NB4 (cell line): ENCODE measurements around the gene MMS22L.

Source experiments
- DNase-seq: peaks from one replicate; pipeline ENCODE4 v3.0.0; 2010; ENCODE audit warnings: low read depth
- H3K4me3 ChIP-seq: one replicate; pipeline ENCODE4 v1.5.1; 2011; ENCODE audit warnings: mild to moderate bottlenecking, low read depth, low read length, moderate library complexity
- CTCF ChIP-seq: IDR thresholded peaks from one replicate; pipeline ENCODE4 v1.5.1; 2012; ENCODE audit warnings: low read depth, low read length
- MAX ChIP-seq: IDR thresholded peaks from 2 replicates; pipeline ENCODE4 v1.6.1; 2011; ENCODE audit warnings: low read depth, low read length
- MYC ChIP-seq: IDR thresholded peaks from 2 replicates; pipeline ENCODE4 v1.6.1; 2011; ENCODE audit warnings: low read depth, low read length
- POLR2A ChIP-seq: IDR thresholded peaks from 2 replicates; pipeline ENCODE4 v1.6.1; 2011; ENCODE audit warnings: mild to moderate bottlenecking; ENCODE audit not compliant: insufficient read length; ENCODE audit errors: extremely low read depth

MMS22L gene

DNA sequence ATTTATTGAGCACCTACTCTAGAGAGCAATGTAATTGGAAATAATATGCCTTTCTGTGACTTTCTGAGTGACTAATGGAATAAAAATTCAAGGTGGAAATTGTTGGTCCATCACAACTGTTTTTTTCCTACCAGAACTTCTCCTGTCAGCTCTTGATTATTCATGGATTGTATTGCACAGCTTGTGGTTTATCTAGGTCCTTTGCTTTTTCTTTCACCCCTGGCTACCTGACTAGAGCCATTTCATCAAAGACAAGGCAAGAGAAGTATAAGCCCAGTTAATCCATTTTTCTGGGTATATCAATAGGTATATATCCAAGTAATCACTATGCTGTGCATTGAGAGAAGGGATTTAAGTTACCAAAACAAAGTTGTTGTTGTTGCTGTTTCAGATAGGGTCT is 168.4 kb downstream of the MMS22L start:
- DNase-seq = no peak
- TF ChIP-seq MYC (no peak), POLR2A (no peak), CTCF (no peak), MAX (no peak)

DNA sequence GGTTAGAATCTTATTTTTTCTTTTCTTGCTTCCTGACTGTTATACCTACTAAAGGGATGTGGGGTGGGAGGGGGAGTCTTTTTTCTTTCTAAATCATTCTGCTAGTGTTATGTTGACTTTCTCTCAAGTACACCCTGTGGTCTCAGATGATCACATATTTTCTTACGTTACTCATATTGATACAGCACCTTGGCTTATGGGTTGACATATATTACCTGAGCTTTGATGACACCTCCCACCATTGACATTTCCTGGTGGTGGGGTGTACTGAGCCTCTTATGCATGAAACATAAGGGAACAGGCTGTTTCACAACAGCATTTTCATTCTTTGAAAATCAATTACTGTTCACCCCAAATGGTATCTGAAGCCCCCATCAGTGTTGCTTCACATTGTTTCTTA is 169.8 kb downstream of the MMS22L start:
- no peak overlapping the region for H3K4me3 ChIP-seq
- TF ChIP-seq MYC (no peak), CTCF (no peak), POLR2A (no peak), MAX (no peak)
- DNase-seq = no peak

More for the DNA sequence above, 168.4 kb downstream of the MMS22L start:
- no peak overlapping the region for H3K4me3 ChIP-seq

GRCh38 chr6:97111243-97111642 is 171.8 kb downstream of the MMS22L start:
- no peak overlapping the region for H3K4me3 ChIP-seq
- DNase-seq = no peak
- TF ChIP-seq POLR2A = no peak
- TF ChIP-seq CTCF = no peak
- no peak for TF ChIP-seq MAX
- TF ChIP-seq MYC = no peak

- DNase-seq = no peak
- TF ChIP-seq POLR2A (no peak), MYC (no peak), CTCF (no peak), MAX (no peak)
- H3K4me3 ChIP-seq = no peak overlapping the region
These were observed 172.4 kb downstream of the MMS22L start for GRCh38 chr6:97110626-97111025.

GRCh38 chr6:97110149-97110548 is 172.9 kb downstream of the MMS22L start:
- DNase-seq = no peak
- no peak overlapping the region for H3K4me3 ChIP-seq
- no peak for TF ChIP-seq MYC
- no peak for TF ChIP-seq MAX
- no peak for TF ChIP-seq POLR2A
- no peak for TF ChIP-seq CTCF

DNA sequence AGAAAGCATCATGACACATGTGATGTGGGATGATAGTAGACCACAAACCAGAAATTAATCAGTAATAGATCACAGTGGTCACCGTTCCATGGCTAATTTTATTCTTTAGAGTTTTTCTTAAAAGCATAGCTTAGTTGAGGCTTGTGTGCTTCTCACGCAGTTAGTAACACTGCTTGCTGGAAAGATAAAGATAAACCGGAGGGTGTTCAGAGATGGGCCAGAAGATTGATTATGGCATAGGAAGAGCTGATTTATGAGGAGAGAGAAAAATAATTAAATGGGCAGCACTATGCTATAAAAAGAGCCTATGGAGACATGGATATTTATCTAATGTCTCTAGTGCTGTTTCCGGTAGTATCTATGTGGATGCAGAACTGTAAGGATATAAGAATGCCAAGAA is 173.6 kb downstream of the MMS22L start:
- no peak overlapping the region for H3K4me3 ChIP-seq
- TF ChIP-seq POLR2A (no peak), MAX (no peak), CTCF (no peak), MYC (no peak)
- DNase-seq = no peak
